AG04449 (cell line): Measurements from ENCODE around the gene XYLT2.

Experiments
- CTCF ChIA-PET: fragments of 350-600 bp; formaldehyde crosslinking; extraction: SDS; loops from one replicate; lab custom pipeline; 2021; ENCODE audit warnings: antibody characterized with exemption; lab: Yijun Ruan, JAX
- POLR2A ChIA-PET: fragments of 400-600, 350-600 bp; formaldehyde crosslinking; extraction: SDS; loops from one replicate; lab custom pipeline; 2020; ENCODE audit warnings: antibody characterized with exemption, inconsistent platforms; lab: Yijun Ruan, JAX
- DNase-seq: peaks from one replicate; pipeline ENCODE4 v3.0.0-alpha.2; 2010; ENCODE audit warnings: low read depth, low spot score
- H3K4me3 ChIP-seq: 2 replicates; pipeline ENCODE4 v1.5.1; 2011; ENCODE audit warnings: low read depth, mild to moderate bottlenecking, control low read depth, low read length
- TF ChIP-seq, protein P1 (sequence below): IDR thresholded peaks from one replicate; pipeline ENCODE4 v1.5.1; 2011; ENCODE audit warnings: mild to moderate bottlenecking, moderate library complexity, low read length, control low read depth, inconsistent platforms; ENCODE audit not compliant: insufficient read depth; ENCODE audit errors: missing control alignments

XYLT2 gene

DNA sequence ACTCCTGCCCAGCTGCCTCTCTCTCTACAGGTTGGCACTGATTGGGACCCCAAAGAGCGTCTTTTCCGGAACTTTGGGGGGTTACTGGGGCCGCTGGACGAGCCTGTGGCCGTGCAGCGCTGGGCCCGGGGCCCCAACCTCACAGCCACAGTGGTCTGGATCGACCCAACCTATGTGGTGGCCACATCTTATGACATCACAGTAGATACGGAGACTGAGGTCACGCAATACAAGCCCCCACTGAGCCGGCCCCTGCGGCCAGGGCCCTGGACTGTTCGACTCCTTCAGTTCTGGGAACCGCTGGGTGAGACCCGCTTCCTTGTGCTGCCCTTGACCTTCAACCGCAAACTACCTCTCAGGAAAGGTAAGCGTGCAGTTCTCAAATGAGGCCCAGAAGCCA lies 12.3 kb downstream of the XYLT2 start:
- H3K4me3 ChIP-seq = no peak overlapping the region
- TF ChIP-seq, protein P1, sequence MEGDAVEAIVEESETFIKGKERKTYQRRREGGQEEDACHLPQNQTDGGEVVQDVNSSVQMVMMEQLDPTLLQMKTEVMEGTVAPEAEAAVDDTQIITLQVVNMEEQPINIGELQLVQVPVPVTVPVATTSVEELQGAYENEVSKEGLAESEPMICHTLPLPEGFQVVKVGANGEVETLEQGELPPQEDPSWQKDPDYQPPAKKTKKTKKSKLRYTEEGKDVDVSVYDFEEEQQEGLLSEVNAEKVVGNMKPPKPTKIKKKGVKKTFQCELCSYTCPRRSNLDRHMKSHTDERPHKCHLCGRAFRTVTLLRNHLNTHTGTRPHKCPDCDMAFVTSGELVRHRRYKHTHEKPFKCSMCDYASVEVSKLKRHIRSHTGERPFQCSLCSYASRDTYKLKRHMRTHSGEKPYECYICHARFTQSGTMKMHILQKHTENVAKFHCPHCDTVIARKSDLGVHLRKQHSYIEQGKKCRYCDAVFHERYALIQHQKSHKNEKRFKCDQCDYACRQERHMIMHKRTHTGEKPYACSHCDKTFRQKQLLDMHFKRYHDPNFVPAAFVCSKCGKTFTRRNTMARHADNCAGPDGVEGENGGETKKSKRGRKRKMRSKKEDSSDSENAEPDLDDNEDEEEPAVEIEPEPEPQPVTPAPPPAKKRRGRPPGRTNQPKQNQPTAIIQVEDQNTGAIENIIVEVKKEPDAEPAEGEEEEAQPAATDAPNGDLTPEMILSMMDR = no peak
- no peak for DNase-seq
- ChIA-PET CTCF (interaction anchor here (6.1 to 9.3 kb wide), 2 partner anchors 9 to 14 kb away, joined by 60 to 116 read pairs; partner anchors contain the start of genes EME1, MRPL27 and XYLT2), POLR2A (no interaction called here)

DNA sequence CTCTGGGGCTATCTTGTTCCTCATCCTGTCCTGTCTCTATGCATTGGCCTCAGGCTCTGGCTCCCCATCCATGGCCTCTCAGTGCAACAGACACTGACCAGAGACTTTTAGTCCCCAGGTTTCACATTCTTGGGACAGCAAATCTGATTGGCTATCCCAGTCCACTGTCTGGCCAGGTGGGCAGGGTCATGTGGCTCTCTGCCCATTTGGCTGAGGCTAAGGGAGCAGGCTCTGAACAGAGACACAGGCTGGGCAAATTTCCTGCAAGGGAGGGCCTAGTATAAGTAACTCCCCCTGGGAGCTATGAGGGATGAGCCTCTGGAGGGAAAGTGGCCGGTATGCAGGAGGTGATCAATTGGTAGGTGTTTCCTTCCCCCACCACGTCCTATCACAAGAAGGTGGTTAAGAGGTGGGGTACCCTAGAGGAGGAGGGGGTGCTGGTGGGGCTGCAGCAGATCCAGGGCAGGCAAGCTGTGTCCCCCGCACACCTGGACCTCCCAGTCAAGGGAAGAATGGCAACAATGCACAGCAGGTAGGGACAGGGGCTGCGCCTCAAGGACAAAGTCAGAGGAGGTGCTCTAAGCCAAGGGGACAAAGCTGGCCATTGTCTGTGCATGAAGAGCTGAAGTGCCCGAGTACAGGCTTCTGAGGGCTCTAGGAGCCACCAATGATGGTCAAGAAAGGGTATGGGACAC lies 13.2 kb downstream of the XYLT2 start:
- CTCF ChIA-PET = interaction anchor here (0.5 to 9.3 kb wide), 4 partner anchors 10 to 697 kb away, joined by 3 to 116 read pairs (median 50); partner anchors contain the start of genes EME1, MRPL27, RSAD1 and XYLT2
- DNase-seq = no peak
- H3K4me3 ChIP-seq = no peak overlapping the region
- TF ChIP-seq, protein P1 = no peak
- POLR2A ChIA-PET = no interaction called here

DNA sequence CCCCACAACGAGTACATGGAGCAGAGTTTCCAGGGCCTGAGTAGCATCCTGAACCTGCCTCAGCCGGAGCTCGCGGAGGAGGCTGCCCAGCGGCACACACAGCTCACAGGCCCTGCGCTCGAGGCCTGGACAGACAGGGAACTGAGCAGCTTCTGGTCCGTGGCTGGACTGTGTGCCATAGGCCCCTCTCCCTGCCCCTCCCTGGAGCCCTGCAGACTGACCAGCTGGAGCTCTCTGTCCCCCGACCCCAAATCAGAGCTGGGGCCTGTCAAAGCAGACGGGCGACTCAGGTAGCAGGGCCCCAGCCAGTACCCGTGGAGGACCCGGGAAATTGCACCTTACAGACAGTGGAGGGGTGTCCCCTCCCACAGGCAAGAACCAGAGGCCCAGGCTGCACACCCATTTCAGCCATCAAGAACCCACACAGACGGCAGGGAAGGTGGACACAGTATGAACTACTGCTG lies 14.1 kb downstream of the XYLT2 start:
- POLR2A ChIA-PET = no interaction called here
- no peak for DNase-seq
- CTCF ChIA-PET = interaction anchor here (0.5 to 9.3 kb wide), 4 partner anchors 11 to 698 kb away, joined by 3 to 116 read pairs (median 50); partner anchors contain the start of genes EME1, MRPL27, RSAD1 and XYLT2
- TF ChIP-seq, protein P1 = no peak
- H3K4me3 ChIP-seq = no peak overlapping the region

DNA sequence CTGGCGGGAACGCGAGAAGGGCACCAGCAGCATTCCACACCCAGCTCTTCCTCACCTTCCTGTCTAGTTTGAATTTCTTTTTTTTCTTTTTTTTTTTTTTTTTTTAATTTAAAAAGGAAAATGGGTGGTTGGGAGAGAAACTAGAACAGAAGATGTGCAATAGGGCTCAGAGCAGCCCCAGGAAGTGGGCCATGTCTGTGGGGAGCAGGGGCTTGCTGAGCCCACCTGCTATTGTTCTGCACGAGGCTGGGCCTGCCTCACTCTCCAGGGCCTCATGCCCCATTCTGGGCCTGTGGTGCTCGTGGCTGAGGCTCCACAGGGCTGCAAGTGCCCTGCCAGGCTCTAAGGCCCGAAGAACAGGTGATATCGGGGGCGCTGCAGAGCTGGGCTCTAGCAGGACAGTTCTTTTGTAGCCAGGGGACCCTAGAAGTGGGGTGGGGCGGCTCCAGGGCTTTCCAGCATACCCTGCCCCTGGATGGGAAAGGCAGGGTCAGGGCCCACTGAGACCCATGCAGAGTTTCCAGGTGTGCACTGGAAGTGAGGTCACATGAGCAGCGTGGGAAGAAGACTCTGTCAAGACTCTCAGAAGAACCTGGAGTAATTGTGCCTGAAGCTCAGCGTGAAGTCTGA lies 14.7 kb downstream of the XYLT2 start:
- ChIA-PET POLR2A (interaction anchor here (1.7 kb wide), 1 partner anchor 12 kb away, joined by 8 read pairs; no protein-coding TSS in a partner anchor), CTCF (interaction anchor here (1.2 to 9.3 kb wide), 7 partner anchors 11 to 266 kb away, joined by 4 to 116 read pairs (median 21); partner anchors contain the start of genes EME1, LRRC59, MRPL27 and RSAD1)
- TF ChIP-seq, protein P1 = no peak
- DNase-seq = no peak
- no peak overlapping the region for H3K4me3 ChIP-seq

DNA sequence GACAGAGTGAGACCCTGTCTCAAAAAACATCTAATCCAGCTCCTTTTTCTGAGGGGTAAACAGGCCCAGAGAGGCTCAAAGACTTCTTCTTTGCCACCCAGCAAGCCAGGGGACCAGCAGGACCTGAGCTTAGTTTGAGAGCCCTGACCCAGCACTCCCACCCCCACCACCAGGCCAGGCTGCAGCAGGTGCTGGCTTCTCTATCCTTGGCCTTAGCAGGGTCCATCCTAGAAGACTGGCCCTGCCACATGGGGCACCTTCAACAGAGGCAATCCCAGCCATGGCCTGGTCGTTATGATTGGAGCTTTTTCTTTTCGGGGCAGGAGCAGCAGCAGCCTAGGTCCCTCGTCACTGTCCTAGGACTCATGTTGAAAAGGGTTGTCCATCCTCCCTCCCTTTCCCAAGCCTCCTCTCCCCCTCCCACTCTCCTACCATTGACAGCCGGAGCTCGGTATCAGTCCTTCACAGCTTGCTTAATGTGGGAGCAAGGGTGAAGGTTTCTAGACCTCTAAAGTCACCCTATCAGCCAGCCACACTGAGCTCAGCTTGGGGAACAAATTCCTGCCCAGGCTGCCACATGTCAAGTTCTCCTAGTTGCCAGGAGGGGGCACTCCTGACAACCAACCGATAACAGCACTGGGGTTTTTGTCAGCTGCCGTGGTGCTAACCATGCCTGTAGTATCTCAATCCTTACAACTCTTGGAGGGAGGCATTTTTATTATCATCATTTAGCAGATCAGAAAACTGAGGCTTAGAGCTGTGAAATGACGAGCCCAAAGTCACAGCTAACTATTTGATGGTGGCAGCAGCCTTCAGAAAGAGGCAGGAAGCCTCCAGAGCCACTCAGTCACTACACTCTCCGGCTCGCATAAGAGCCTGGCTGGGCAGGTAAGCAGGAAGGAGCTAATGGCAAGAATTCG lies 15.9 kb downstream of the XYLT2 start:
- no peak for DNase-seq
- ChIA-PET POLR2A (interaction anchor here (1.7 kb wide), 1 partner anchor 14 kb away, joined by 8 read pairs; no protein-coding TSS in a partner anchor), CTCF (interaction anchor here (0.7 to 9.3 kb wide), 37 partner anchors 7 to 750 kb away, joined by 3 to 116 read pairs (median 4); partner anchors contain the start of genes EME1, LRRC59, MRPL27 and RSAD1)
- no peak overlapping the region for H3K4me3 ChIP-seq
- TF ChIP-seq, protein P1 = peak; percentile 80
